WTC11 (cell line): ENCODE results near the gene C8B. TPM values are rescaled to one million over a fixed set of nuclear protein-coding genes. Genes with fewer than 3 reads are reported as not detected.

Experiments
- ATAC-seq: fragments of 200-7000 bp; cut with Tn5 transposase; 2 replicates; pipeline ENCODE4 v1.10.0; 2021; ENCODE audit warnings: mild to moderate bottlenecking, moderate library complexity
- CTCF ChIA-PET: fragments of 300-600 bp; sonication (Branson Sonifier 250); formaldehyde crosslinking; loops from one replicate; lab custom pipeline; 2021; ENCODE audit warnings: antibody characterized with exemption; lab: Charles Lee
- POLR2A ChIA-PET: fragments of 350-600 bp; sonication (Branson Sonifier 250); formaldehyde crosslinking; loops from one replicate; lab custom pipeline; 2021; ENCODE audit warnings: antibody characterized with exemption; lab: Charles Lee
- DNase-seq: peaks from one replicate; pipeline ENCODE4 v3.0.0; 2021; ENCODE audit warnings: low spot score
- H3K27ac Mint-ChIP-seq: 2 replicates; pipeline ENCODE4 v1.8.0; 2021; ENCODE audit warnings: mixed read lengths
- H3K27me3 Mint-ChIP-seq: 2 replicates; pipeline ENCODE4 v1.8.0; 2021; ENCODE audit warnings: low read depth, mild to moderate bottlenecking, moderate library complexity, mixed read lengths
- H3K36me3 Mint-ChIP-seq: 2 replicates; pipeline ENCODE4 v1.8.0; 2021; ENCODE audit warnings: mixed read lengths
- H3K4me1 Mint-ChIP-seq: 2 replicates; pipeline ENCODE4 v1.8.0; 2022; ENCODE audit warnings: mixed read lengths
- H3K4me3 Mint-ChIP-seq: 2 replicates; pipeline ENCODE4 v1.8.0; 2021; ENCODE audit warnings: mild to moderate bottlenecking, moderate library complexity, mixed read lengths
- H3K9me3 Mint-ChIP-seq: 2 replicates; pipeline ENCODE4 v1.8.0; 2021; ENCODE audit warnings: mixed read lengths
- E2F1 ChIP-seq: sonication (generic); formaldehyde crosslinking; IDR thresholded peaks from 2 replicates; pipeline ENCODE4 v1.8.0; 2022; ENCODE audit warnings: mild to moderate bottlenecking, missing genetic modification reagents
- E2F4 ChIP-seq: sonication (generic); formaldehyde crosslinking; IDR thresholded peaks from 2 replicates; pipeline ENCODE4 v1.8.1; 2022; ENCODE audit warnings: low read depth, mild to moderate bottlenecking, moderate library complexity, missing genetic modification reagents, borderline replicate concordance
- E2F5 ChIP-seq: sonication (generic); formaldehyde crosslinking; IDR thresholded peaks from 2 replicates; pipeline ENCODE4 v1.8.1; 2022; ENCODE audit warnings: mild to moderate bottlenecking, moderate library complexity, missing genetic modification reagents
- EMX1 ChIP-seq: fragments of 250-450 bp; sonication (Bioruptor Pico); IDR thresholded peaks from 2 replicates; pipeline ENCODE4 v1.8.0; 2021; ENCODE audit warnings: mild to moderate bottlenecking
- ETV6 ChIP-seq: sonication (generic); formaldehyde crosslinking; IDR thresholded peaks from 2 replicates; pipeline ENCODE4 v1.8.1; 2022; ENCODE audit warnings: mild to moderate bottlenecking, missing genetic modification reagents
- GTF2I ChIP-seq: fragments of 250-450 bp; sonication (Bioruptor Pico); conservative IDR thresholded peaks from 2 replicates; pipeline ENCODE4 v1.4.0; 2021; ENCODE audit warnings: mild to moderate bottlenecking
- KAT7 ChIP-seq: sonication (generic); formaldehyde crosslinking; IDR thresholded peaks from 2 replicates; pipeline ENCODE4 v1.8.1; 2023; ENCODE audit warnings: missing genetic modification reagents, mild to moderate bottlenecking, borderline replicate concordance
- MAX ChIP-seq: sonication (generic); formaldehyde crosslinking; IDR thresholded peaks from 2 replicates; pipeline ENCODE4 v1.8.0; 2022; ENCODE audit warnings: mild to moderate bottlenecking, missing genetic modification reagents
- MXD4 ChIP-seq: fragments of 250-450 bp; sonication (Bioruptor Pico); IDR thresholded peaks from 2 replicates; pipeline ENCODE4 v1.8.0; 2021; ENCODE audit warnings: mild to moderate bottlenecking, moderate library complexity, borderline replicate concordance
- MYBL2 ChIP-seq: sonication (generic); formaldehyde crosslinking; IDR thresholded peaks from 2 replicates; pipeline ENCODE4 v1.8.1; 2023; ENCODE audit warnings: mild to moderate bottlenecking, moderate library complexity, missing genetic modification reagents
- NFE2L1 ChIP-seq: sonication (generic); formaldehyde crosslinking; IDR thresholded peaks from 2 replicates; pipeline ENCODE4 v1.8.1; 2023; ENCODE audit warnings: missing genetic modification reagents
- NFYB ChIP-seq: sonication (generic); formaldehyde crosslinking; conservative IDR thresholded peaks from 2 replicates; pipeline ENCODE4 v1.8.0; 2022; ENCODE audit warnings: low read depth, missing genetic modification reagents
- NR1H2 ChIP-seq: sonication (generic); formaldehyde crosslinking; IDR thresholded peaks from 2 replicates; pipeline ENCODE4 v1.9.0; 2021; ENCODE audit warnings: mild to moderate bottlenecking, moderate library complexity, missing genetic modification reagents
- PREB ChIP-seq: sonication (generic); formaldehyde crosslinking; IDR thresholded peaks from 2 replicates; pipeline ENCODE4 v1.8.1; 2022; ENCODE audit warnings: mild to moderate bottlenecking, missing genetic modification reagents, moderate library complexity, borderline replicate concordance
- PRRX2 ChIP-seq: fragments of 250-450 bp; sonication (Bioruptor Pico); IDR thresholded peaks from 2 replicates; pipeline ENCODE4 v1.8.0; 2021; ENCODE audit warnings: mild to moderate bottlenecking
- RORB ChIP-seq: fragments of 250-450 bp; sonication (Bioruptor Pico); IDR thresholded peaks from 2 replicates; pipeline ENCODE4 v1.9.0; 2021; ENCODE audit warnings: mild to moderate bottlenecking
- SMAD4 ChIP-seq: sonication (generic); formaldehyde crosslinking; IDR thresholded peaks from 2 replicates; pipeline ENCODE4 v1.8.0; 2022; ENCODE audit warnings: mild to moderate bottlenecking, missing genetic modification reagents
- TEAD4 ChIP-seq: sonication (generic); formaldehyde crosslinking; IDR thresholded peaks from 2 replicates; pipeline ENCODE4 v1.8.0; 2022; ENCODE audit warnings: mild to moderate bottlenecking, missing genetic modification reagents
- ZBTB21 ChIP-seq: sonication (generic); formaldehyde crosslinking; IDR thresholded peaks from 2 replicates; pipeline ENCODE4 v1.8.1; 2023; ENCODE audit warnings: mild to moderate bottlenecking, missing genetic modification reagents, borderline replicate concordance
- ZMAT4 ChIP-seq: fragments of 250-450 bp; sonication (Bioruptor Pico); IDR thresholded peaks from 2 replicates; pipeline ENCODE4 v1.9.0; 2021; ENCODE audit warnings: mild to moderate bottlenecking
- ZNF219 ChIP-seq: sonication (generic); formaldehyde crosslinking; IDR thresholded peaks from 2 replicates; pipeline ENCODE4 v1.8.0; 2023; ENCODE audit warnings: missing genetic modification reagents, mild to moderate bottlenecking, borderline replicate concordance
- ZNF263 ChIP-seq: sonication (generic); formaldehyde crosslinking; IDR thresholded peaks from 2 replicates; pipeline ENCODE4 v1.8.1; 2022; ENCODE audit warnings: low read depth, mild to moderate bottlenecking, moderate library complexity, missing genetic modification reagents
- ZNF317 ChIP-seq: sonication (generic); formaldehyde crosslinking; IDR thresholded peaks from 2 replicates; pipeline ENCODE4 v1.8.1; 2023; ENCODE audit warnings: low read depth, mild to moderate bottlenecking, moderate library complexity, missing genetic modification reagents, borderline replicate concordance
- ZNF671 ChIP-seq: fragments of 250-450 bp; sonication (Bioruptor Pico); IDR thresholded peaks from 2 replicates; pipeline ENCODE4 v1.8.0; 2021; ENCODE audit warnings: mild to moderate bottlenecking
- total RNA-seq: library from RNA; stranded (reverse); gene quantifications from 3 replicates; pipeline ENCODE4 v1.2.3, GENCODE V29; 2021

Gene C8B
- total RNA-seq, 1 experiment from 2014 or later: 0.46 TPM

GRCh38 chr1:56979986-56980755, 14.4 kb upstream of the C8B start:
- H3K27ac Mint-ChIP-seq: no peak overlapping the region
- no peaks in the 10 kb centered on the region for H3K36me3 Mint-ChIP-seq
- H3K4me1 Mint-ChIP-seq: no peaks in the 10 kb centered on the region
- ChIA-PET POLR2A (no interaction called here), CTCF (no interaction called here)
- H3K9me3 Mint-ChIP-seq: no peaks in the 10 kb centered on the region
- TF ChIP-seq NFE2L1 (no peak), RORB (CRISPR knock-in tag) (no peak), MAX (no peak), SMAD4 (CRISPR knock-in tag) (no peak), ZNF219 (CRISPR knock-in tag) (no peak), TEAD4 (CRISPR knock-in tag) (no peak), MYBL2 (no peak), NR1H2 (CRISPR knock-in tag) (no peak)
- DNase-seq (no peak), ATAC-seq (no peak)
- H3K4me3 Mint-ChIP-seq: no peak overlapping the region
- no peaks in the 10 kb centered on the region for H3K27me3 Mint-ChIP-seq

GRCh38 chr1:56978819-56979218, 13.0 kb upstream of the C8B start:
- Mint-ChIP-seq H3K4me1 (no peaks in the 10 kb centered on the region), H3K4me3 (no peak overlapping the region), H3K36me3 (no peaks in the 10 kb centered on the region), H3K27me3 (no peaks in the 10 kb centered on the region; the same call in 1 of the 2 replicates), H3K27ac (no peak overlapping the region), H3K9me3 (no peaks in the 10 kb centered on the region)
- POLR2A ChIA-PET: no interaction called here
- CTCF ChIA-PET: interaction anchor here (0.9 to 1.9 kb wide), 4 partner anchors 10 to 283 kb away, joined by 3 to 13 read pairs (median 6); no protein-coding TSS in a partner anchor
- no peak for TF ChIP-seq MXD4 (CRISPR knock-in tag)
- no peak for TF ChIP-seq ZNF263 (CRISPR knock-in tag)
- no peak for TF ChIP-seq NFYB
- TF ChIP-seq PREB (CRISPR knock-in tag): no peak
- no peak for TF ChIP-seq ZBTB21
- no peak for TF ChIP-seq EMX1 (CRISPR knock-in tag)
- no peak for TF ChIP-seq ZNF317
- no peak for TF ChIP-seq ZNF671 (CRISPR knock-in tag)
- no peak for TF ChIP-seq NR1H2 (CRISPR knock-in tag)
- TF ChIP-seq E2F4: no peak
- no peak for TF ChIP-seq KAT7 (CRISPR knock-in tag)
- no peak for TF ChIP-seq ZMAT4
- no peak for TF ChIP-seq E2F1 (CRISPR knock-in tag)
- no peak for TF ChIP-seq ZNF219 (CRISPR knock-in tag)
- no peak for TF ChIP-seq RORB (CRISPR knock-in tag)
- TF ChIP-seq E2F5: no peak
- TF ChIP-seq PRRX2 (CRISPR knock-in tag): no peak
- no peak for TF ChIP-seq GTF2I (CRISPR knock-in tag)
- no peak for TF ChIP-seq ETV6 (CRISPR knock-in tag)
- peak; percentile 62 for ATAC-seq
- DNase-seq: peak; percentile 17
